Right cardiac atrium (tissue), 5 donors: Measurements from ENCODE around the gene TMEM185B. TPM values are rescaled to one million over a fixed set of nuclear protein-coding genes. Genes with fewer than 3 reads are reported as not detected.

Source experiments
- ATAC-seq, 2 donors: fragments of 200-7000 bp; cut with Tn5 transposase; one replicate each; pipeline versions ENCODE4 v1.8.0 to v1.9.1; 2020; ENCODE audit warnings: moderate library complexity in 2 of 2, mild to moderate bottlenecking in 1 of 2
- DNase-seq, 3 donors: peaks; one replicate each; pipeline ENCODE4 v3.0.0-alpha.2; 2020
- H3K27ac ChIP-seq: one replicate; pipeline ENCODE4 v1.5.1; 2013; ENCODE audit warnings: mild to moderate bottlenecking, low read length, control low read depth, moderate library complexity
- H3K27me3 ChIP-seq: one replicate; pipeline ENCODE4 v1.6.1; 2013; ENCODE audit not compliant: control insufficient read depth, insufficient read depth
- H3K4me1 ChIP-seq: one replicate; pipeline ENCODE4 v1.6.1; 2013; ENCODE audit warnings: low read length; ENCODE audit not compliant: control insufficient read depth, insufficient read depth
- H3K4me3 ChIP-seq: one replicate; pipeline ENCODE4 v1.5.1; 2013; ENCODE audit warnings: low read length, control low read depth
- H3K9me3 ChIP-seq: one replicate; pipeline ENCODE4 v1.6.1; 2013; ENCODE audit warnings: low read length; ENCODE audit not compliant: control insufficient read depth
- WGBS: extraction: QIAGEN DNeasy Blood & Tissue Kit; methylation state at CpG from one replicate; pipeline ENCODE4 v1.1.7; 2013; 5-methylcytosine and 5-hydroxymethylcytosine counted together
- intact Hi-C, 4 donors: fragments of 100-400 bp; cut with DNase I; formaldehyde crosslinking; loops; one replicate each; pipeline versions ENCODE4 v1.11.0 to v1.14.0; 2022 to 2023
- polyA plus RNA-seq: library from polyadenylated mRNA; stranded (reverse); fragments of 200-250 nt; gene quantifications from one replicate; pipeline ENCODE4 v1.2.3, GENCODE V29; 2013
- total RNA-seq, 4 donors: library from RNA; stranded (reverse); fragmentation: NEBNext Ultra II Directional; extraction: Animal tissue kit (Norgen Biotek cat#: 25700); gene quantifications; one replicate each; pipeline ENCODE4 v1.2.1, GENCODE V29; 2021
- donor health status: healthy with polysubstance abuse.
- donor health status: DM: no; HTN: yes; CAD: no.
- donor health status: DM: no; HTN: no; CAD: no.
- donor health status: DM: no; HTN: yes; CAD: no; lungs with severe emphysema.
- donor health status: DM: yes; HTN: yes; CAD: no.

Gene TMEM185B
- total and polyA plus RNA-seq, 5 donors = 13.2 to 27.5 (median 19.9) TPM

GRCh38 chr2:120251880-120252224, 28.7 kb upstream of the TMEM185B start:
- ATAC-seq = peak in 1 of 2 donors; percentile 0
- no peak for DNase-seq
- H3K27me3 ChIP-seq = no peaks in the 10 kb centered on the region
- H3K4me1 ChIP-seq = peaks cover 18% of the 10 kb centered on the region
- H3K9me3 ChIP-seq = no peaks in the 10 kb centered on the region
- H3K27ac ChIP-seq = no peak overlapping the region
- intact Hi-C loops = loop anchor here in 1 of 4 donors (10.0 kb wide), 1 partner anchor 63 kb away; no protein-coding TSS in a partner anchor
- peak overlapping the region; percentile 46 for H3K4me3 ChIP-seq
- 5% methylated on average over 6 of the region's 6 CpGs for WGBS

- Histone ChIP-seq H3K9me3 (no peaks in the 10 kb centered on the region), H3K27me3 (no peaks in the 10 kb centered on the region), H3K4me1 (peaks cover 13% of the 10 kb centered on the region), H3K27ac (no peak overlapping the region), H3K4me3 (no peak overlapping the region)
- intact Hi-C loops = loop anchor here in 1 of 4 donors (10.0 kb wide), 1 partner anchor 64 kb away; no protein-coding TSS in a partner anchor
- ATAC-seq = no peak
- DNase-seq = no peak
- WGBS = 71% methylated on average over 3 of the region's 3 CpGs
Measured at GRCh38 chr2:120251078-120251477, 27.9 kb upstream of the TMEM185B start.

DNA sequence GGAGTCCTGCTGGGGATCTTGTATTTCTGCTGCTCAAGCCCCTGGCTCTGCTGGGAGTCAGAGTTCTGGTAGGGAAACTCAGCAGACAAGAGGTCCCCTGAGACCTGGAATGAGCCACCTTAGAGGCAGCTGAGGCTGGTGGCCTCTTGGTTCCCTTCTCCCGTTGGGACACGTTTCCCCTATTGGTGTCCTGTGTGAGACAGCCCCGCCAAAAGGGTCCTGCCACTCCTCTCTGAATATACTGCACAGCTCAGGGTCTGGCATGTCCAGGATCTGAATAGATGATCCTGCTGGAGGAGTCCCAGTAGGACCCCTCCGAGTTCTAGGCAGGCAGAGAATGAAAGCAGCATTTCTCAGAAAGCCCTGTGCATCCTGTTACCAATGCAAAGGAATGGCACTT, 27.4 kb upstream of the TMEM185B start:
- no peak for ATAC-seq
- intact Hi-C loops = loop anchor here in 1 of 4 donors (10.0 kb wide), 1 partner anchor 64 kb away; no protein-coding TSS in a partner anchor
- Histone ChIP-seq H3K4me3 (no peak overlapping the region), H3K27me3 (no peaks in the 10 kb centered on the region), H3K9me3 (no peaks in the 10 kb centered on the region), H3K4me1 (peaks cover 10% of the 10 kb centered on the region), H3K27ac (no peak overlapping the region)
- WGBS = 81% methylated on average over 4 of the region's 4 CpGs
- no peak for DNase-seq

DNA sequence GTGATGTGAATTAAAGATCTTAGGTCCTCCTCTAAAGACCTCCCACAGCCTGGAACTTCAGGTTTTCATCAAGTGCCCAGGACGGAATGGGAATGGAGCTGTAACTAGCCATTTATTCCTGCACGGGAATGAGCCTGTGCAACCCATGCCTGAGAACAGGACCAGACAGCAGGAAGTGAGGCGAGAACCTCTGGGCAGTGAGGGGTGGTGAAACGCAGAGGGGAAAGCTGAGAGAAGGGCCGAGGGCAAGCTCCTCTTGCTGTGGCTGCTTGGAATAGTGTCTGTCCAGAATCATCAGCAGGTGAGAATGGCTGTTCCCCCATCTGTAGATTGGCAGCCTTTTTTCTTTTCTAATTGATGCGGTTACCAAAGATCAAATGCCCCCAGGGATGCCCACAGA, 24.7 kb upstream of the TMEM185B start:
- no peaks in the 10 kb centered on the region for H3K27me3 ChIP-seq
- no peak overlapping the region for H3K4me3 ChIP-seq
- no peaks in the 10 kb centered on the region for H3K9me3 ChIP-seq
- ATAC-seq (no peak), DNase-seq (no peak)
- intact Hi-C loops = no loop called here
- peaks cover 5% of the 10 kb centered on the region for H3K4me1 ChIP-seq
- H3K27ac ChIP-seq = no peak overlapping the region
- 73% methylated on average over 6 of the region's 6 CpGs for WGBS

GRCh38 chr2:120246546-120247300, 23.5 kb upstream of the TMEM185B start:
- Histone ChIP-seq H3K4me3 (no peak overlapping the region), H3K27ac (no peak overlapping the region), H3K9me3 (no peaks in the 10 kb centered on the region), H3K4me1 (peaks cover 5% of the 10 kb centered on the region), H3K27me3 (no peaks in the 10 kb centered on the region)
- ATAC-seq (no peak), DNase-seq (no peak)
- intact Hi-C loops = no loop called here
- WGBS = 63% methylated on average over 20 of the region's 20 CpGs

- peak; percentile 71 to 84 (median 79) for DNase-seq
- H3K9me3 ChIP-seq = no peaks in the 10 kb centered on the region
- H3K27me3 ChIP-seq = no peaks in the 10 kb centered on the region
- peak; percentile 68 to 80 for ATAC-seq
- H3K4me1 ChIP-seq = peaks cover 5% of the 10 kb centered on the region
- 72% methylated on average over 15 of the region's 15 CpGs for whole genome bisulfite sequencing
- H3K4me3 ChIP-seq = no peak overlapping the region
- no peak overlapping the region for H3K27ac ChIP-seq
- intact Hi-C loops = no loop called here
Measured at GRCh38 chr2:120245520-120246332, 22.5 kb upstream of the TMEM185B start.

DNA sequence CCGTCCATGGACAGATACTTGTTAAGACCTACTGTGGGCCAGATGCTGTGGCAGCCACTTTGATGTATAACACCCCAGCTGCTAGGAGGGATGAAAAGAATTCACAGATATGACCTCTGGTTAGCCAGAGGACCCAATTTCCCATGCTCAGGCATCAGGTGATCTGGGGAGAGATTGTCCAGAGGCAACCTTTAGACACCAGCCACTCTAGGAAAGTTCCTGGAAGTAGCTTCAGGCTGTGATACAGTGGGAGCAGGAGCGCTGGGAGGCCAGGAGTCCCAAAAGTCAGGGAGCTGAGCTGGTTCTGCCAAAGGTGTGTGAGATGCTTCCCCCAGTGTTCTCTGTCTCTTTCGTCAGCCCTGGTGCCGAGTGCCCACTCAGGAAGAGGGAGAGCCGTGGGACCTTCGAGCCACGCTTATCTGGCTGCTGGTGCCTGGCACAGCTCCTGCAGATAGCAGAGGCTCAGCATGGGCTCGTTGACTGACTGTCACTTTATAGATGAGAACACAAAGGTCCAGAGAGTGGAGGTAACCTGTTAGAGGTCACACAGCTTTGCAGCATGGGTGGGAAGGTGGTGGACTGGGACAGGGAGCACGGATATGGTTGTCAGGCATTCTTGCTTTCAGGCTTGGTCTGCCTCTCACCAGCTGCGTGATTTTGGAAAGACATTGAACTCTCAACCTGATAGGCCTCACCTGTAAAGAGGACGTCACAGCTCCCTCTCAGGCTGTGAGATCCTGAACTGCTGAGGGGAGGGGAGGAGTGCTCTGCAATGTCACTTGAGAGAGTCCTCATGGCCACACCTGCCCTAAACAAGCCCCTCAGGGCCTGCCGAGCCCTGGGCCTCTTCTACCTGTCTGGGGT, 21.7 kb upstream of the TMEM185B start:
- no peak overlapping the region for H3K4me3 ChIP-seq
- H3K9me3 ChIP-seq = no peaks in the 10 kb centered on the region
- peak in 1 of 2 donors; percentile 5 for ATAC-seq
- WGBS = 65% methylated on average over 12 of the region's 12 CpGs
- peaks cover 5% of the 10 kb centered on the region for H3K4me1 ChIP-seq
- no peaks in the 10 kb centered on the region for H3K27me3 ChIP-seq
- intact Hi-C loops = no loop called here
- no peak overlapping the region for H3K27ac ChIP-seq
- no peak for DNase-seq

DNA sequence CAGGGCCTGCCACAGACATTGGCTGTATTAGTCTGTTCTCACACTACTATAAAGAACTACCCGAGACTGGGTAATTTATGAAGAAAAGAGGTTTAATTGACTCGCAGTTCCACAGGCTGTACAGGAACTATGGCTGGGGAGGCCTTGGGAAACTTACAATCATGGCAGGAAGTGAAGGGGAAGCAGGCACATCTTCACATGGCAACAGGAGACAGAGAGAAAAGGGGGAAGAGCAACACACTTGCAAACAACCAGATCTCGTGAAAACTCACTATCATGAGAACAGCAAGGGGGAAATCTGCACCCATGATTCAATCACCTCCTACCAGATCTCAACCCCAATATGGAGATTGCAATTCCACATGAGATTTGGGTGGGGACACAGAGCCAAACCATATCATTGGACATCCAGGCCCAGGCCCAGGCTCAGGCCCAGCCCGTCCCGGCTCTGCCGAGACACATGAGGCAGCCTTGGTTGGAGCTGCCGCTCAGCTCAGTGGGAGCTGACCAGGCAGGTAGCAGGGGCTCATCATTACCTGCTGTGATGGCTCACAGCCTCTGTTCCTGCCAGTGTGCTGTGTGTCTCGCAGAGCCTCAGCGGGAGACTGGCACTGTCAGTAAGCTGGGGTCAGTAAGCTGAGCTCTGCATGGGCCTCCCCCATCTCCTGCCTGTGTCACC, 20.8 kb upstream of the TMEM185B start:
- no peak for ATAC-seq
- Histone ChIP-seq H3K4me3 (no peak overlapping the region), H3K27ac (no peak overlapping the region), H3K4me1 (peaks cover 5% of the 10 kb centered on the region), H3K9me3 (no peaks in the 10 kb centered on the region), H3K27me3 (no peaks in the 10 kb centered on the region)
- 96% methylated on average over 9 of the region's 9 CpGs for WGBS
- no peak for DNase-seq
- intact Hi-C loops = no loop called here

- intact Hi-C loops = no loop called here
- Histone ChIP-seq H3K27ac (no peak overlapping the region), H3K4me3 (no peak overlapping the region), H3K4me1 (peaks cover 5% of the 10 kb centered on the region), H3K27me3 (no peaks in the 10 kb centered on the region), H3K9me3 (no peaks in the 10 kb centered on the region)
- no peak for ATAC-seq
- no peak for DNase-seq
- WGBS = 75% methylated on average over 3 of the region's 3 CpGs
Measured at GRCh38 chr2:120243211-120243610, 20.0 kb upstream of the TMEM185B start.

- DNase-seq (no peak), ATAC-seq (no peak)
- Histone ChIP-seq H3K27ac (no peak overlapping the region), H3K4me3 (no peak overlapping the region), H3K4me1 (peaks cover 4% of the 10 kb centered on the region), H3K9me3 (no peaks in the 10 kb centered on the region), H3K27me3 (no peaks in the 10 kb centered on the region)
- WGBS = 82% methylated on average over 6 of the region's 6 CpGs
- intact Hi-C loops = no loop called here
Measured at GRCh38 chr2:120241684-120242083, 18.5 kb upstream of the TMEM185B start.
